ENCODE measurements around the gene HACD3.
"Not testable (repeated sequence)": the region's sequence is repeated elsewhere in the genome, so short reads cannot be mapped to it uniquely, and the experiment has no call there.

The HACD3 gene

DNA sequence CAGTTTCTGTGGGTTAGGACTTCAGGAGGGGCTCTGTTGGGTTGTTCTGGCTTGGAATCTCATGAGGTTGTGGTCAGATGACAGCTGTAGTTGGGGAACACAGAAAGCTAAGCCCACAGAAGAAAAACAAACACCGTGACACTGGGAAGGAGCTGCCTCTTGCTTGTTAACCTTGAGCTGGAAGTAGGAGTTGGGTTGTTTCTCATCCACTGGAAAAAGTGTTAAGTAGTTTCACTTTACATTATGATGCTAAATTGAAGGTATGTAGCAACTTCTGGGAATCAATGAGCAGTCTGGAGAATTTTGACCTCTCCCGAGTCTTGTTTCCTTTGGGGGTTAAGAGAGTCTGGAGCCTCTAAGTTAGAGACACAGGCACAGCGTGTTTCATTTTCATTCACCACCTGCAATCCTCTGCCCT lies 20.4 kb downstream of the HACD3 start:
- no peak for DNase-seq

DNA sequence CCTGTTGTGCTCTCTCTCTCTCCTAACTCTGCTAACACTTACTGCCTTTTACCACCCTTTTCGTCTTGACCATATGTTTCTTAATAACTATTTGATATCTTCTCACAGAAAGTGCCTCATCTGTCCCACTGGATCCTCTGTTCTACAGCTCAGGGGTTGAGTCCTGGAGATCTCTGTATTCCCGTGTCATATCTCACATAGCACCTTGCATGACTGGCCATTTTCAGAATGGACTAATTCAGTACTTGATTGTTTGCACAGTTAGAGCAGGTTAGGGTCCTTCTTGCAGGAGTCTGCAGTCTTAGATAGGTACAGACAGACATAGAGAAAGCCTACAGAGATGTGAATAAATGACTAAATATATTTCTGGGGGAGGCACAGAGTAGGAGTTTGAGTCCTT lies 20.9 kb downstream of the HACD3 start:
- no peak for DNase-seq

DNA sequence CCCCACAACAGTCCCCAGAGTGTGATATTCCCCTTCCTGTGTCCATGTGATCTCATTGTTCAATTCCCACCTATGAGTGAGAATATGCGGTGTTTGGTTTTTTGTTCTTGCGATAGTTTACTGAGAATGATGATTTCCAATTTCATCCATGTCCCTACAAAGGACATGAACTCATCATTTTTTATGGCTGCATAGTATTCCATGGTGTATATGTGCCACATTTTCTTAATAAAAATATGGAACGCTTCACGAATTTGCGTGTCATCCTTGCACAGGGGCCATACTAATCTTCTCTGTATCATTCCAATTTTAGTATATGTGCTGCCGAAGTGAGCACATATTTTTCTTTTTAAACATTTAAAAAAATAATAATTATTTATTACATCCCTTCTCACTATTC lies 22.6 kb downstream of the HACD3 start:
- not testable (repeated sequence) for DNase-seq

DNA sequence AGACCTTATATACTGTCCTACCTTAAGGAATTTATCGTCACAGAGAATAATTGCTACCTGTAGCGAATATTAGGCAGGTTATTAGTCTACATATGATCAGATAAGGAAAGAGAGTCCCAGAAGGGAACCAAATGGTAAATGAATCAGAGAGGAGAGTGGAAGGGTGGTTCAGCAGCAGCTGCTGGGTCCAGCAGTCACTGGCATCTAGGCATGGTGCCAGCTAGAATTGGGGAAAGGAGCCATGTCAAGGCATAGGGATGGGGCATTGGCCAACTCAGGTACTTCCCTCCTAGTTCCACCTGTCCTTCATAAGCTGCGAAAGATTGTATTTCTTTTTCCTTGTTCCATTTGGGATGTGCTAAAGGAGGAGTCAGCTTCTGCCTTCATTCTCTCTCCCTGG lies 23.4 kb downstream of the HACD3 start:
- no peak for DNase-seq

DNA sequence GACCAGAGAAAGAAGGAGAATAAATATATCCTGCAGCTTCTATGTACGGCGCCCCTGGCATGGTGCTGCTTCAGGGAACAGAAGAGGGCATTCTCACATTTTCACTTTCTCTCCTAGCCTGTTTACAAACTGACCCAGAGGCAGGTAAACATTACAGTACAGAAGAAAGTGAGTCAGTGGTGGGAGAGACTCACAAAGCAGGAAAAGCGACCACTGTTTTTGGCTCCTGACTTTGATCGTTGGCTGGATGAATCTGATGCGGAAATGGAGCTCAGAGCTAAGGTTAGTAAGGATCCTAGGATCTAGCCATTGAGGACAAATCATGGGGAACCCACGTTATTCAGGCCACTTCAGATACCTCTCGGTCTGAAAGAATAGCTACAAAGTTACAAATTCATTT lies 26.4 kb downstream of the HACD3 start:
- DNase-seq = no peak

DNA sequence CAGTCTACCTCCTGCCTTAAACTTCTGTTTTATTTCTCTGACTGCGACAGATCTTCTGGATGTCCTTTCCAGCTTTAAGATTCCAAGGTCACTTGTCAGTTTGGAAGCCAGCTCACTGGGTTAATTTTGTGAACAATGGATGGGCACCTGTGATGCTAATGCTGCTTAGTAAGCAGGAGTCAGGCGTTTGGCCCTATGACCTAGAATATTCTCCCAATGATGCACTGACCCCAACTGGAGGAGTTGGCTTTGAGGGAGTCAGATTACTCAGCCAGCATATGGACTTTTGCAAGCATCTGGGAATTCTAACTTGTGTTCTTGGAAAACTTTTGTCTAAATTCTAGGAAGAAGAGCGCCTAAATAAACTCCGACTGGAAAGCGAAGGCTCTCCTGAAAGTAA lies 28.1 kb downstream of the HACD3 start:
- DNase-seq = no peak

DNA sequence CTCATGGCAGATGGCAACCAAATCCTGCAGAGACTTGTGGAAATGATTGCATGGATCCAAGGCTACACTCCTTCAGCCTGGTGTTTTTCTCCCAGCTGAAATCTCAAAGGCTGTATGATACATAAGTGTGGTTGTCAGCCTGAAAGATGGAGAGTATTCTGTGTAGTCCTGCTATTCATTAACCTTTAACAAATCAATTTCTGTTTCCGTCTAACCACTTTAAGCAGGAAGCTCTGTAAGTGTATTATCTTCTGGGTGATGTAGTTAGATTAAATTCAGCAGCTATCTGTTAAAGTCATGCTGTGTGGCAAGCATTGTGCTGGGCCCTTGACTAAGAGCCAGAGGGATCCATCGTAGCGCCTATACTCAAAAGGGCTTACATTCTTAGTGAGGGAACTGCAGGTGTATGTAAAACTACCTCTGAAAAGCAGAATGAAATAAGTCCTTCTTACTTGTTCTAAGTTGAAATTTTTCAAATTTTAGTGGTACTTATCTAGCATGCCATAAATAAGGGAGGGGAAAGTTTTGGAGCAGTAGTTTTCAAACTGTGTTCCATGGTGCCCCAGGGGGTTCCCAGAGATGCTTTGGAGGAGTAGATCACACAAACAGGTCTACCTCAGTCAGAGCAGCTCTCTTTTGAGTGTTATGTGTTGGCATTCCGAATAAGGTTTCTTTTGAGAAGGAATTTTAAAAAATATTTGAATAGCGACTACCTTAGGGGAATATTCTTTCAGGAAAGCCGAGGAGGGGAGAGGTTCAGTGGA lies 28.9 kb downstream of the HACD3 start:
- no peak for DNase-seq

DNA sequence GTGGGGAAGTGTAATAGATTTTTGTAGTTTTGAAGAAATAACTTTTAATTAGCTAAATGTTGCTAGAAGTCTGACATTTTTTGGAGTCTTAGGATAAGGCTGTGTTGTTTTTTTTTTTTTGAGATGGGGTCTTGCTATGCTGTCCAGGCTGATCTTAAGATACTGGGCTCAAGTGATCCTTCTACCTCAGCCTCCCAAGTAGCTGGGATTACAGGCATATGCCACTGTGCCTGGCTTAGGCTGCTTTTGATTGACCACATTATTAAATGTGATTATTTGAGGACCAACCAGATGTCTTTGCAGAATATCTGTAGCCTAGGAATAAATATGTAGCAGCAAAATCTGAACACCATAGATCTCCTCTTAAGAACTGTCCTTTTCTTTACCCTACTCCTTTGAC lies 29.7 kb downstream of the HACD3 start:
- no peak for DNase-seq

DNA sequence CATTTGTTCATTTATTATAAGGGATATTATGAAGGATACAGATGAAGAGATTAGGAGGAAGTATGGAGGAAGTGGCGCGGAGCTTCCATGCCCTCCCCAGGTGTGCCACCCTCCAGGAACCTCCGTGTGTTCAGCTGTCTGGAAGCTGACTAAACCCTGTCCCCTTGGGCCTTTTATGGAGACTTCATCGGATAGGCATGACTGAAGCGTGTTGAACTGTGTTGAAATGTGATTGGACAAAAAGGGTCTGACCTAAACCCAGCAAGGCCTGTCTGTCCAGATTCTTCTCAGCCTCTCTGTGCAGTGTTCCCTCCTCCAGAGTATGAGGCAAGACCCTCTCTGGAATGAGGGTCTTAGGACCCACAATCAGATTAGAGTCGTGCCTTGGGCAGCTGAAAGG lies 31.7 kb downstream of the HACD3 start:
- DNase-seq = no peak

DNA sequence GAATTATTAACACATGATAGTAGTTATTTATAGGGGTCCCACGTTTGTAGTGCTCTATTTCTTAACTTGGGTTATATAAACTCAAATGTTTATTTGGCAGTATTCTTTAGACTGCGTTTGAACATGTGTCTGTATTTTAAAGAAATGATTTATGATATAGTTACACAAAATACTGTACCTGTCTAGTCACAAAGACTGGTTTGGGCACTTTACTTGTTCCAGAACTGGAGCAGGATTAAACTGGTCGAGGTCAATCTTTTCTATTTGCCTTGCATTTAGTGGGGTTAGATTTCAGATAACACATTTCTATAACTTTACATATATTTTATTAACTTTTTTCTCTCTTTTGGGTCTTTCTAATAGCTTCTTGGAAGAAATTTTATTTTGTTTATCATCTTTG lies 39.5 kb downstream of the HACD3 start:
- DNase-seq = no peak

DNA sequence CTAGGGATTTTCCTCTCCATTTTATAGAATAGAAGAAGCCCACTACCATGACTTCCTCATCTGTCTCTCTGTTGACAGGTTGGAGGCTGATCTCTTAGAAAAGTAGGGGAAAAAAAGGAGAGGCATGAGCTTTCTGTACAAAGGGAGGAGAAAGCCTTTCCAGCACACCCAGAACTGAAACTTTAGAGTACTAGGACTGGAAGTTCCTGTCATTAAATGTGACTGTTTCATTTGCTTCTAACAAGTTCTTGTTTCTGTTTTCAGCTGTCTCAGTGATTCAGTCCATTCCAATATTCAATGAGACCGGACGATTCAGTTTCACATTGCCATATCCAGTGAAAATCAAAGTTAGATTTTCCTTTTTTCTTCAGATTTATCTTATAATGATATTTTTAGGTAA lies 41.7 kb downstream of the HACD3 start:
- no peak for DNase-seq

DNA sequence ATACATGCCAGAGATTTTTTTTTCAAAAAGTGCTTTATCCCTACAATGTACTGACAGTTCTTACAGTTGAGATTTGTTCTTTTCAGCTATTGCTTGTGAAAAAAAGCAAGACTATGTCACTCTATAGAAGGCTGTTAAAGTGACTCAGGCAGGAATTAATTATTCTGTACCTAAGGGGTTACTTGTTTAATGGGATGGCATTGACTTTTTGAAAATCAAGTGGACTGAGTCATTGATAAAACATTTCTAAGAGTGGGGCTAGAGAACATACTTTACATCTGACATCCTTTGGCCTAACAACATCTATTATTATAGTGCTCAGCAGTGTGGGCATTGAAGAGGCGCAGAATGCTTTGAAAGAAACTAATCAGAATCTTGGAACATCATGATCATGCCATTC lies 46.4 kb downstream of the HACD3 start:
- DNase-seq = no peak

DNA sequence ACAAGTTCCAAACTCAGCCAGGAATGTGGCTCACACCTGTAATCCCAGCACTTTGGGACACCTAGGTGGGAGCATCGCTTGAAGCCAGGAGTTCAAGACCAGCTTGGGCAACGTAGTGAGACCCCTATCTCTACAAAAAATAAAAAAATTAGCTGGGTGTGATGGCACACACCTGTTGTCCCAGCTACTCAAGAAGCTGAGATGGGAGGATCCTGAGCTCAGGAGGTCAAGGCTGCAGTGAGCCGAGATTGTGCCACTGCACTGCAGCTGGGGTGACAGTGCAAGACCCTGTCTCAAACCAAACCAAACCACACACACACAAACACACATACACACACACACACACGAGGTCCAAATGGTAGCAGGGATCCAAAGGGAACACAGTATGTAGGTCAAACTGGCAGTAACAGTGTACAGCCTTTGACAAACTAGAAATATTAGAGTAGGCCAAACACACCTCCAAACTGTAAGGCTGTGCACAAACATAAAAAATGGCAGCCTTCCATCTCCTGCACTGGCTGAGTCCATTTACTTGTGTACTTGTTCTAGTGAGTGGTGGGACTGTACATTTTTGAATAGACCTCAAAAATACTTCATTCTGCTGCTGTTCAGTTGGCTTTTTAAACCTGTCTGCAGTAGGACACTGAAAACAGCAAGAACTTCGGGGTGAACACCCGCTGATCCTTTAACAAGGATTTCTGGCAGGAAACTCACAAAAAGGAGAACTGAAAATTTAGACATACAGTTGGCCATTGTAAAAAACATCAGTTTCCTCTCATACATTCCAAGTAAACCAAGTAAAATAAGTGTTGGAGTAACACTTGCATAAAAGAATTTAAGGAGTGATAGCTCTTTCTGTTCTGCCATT lies 47.1 kb downstream of the HACD3 start:
- no peak for DNase-seq

DNA sequence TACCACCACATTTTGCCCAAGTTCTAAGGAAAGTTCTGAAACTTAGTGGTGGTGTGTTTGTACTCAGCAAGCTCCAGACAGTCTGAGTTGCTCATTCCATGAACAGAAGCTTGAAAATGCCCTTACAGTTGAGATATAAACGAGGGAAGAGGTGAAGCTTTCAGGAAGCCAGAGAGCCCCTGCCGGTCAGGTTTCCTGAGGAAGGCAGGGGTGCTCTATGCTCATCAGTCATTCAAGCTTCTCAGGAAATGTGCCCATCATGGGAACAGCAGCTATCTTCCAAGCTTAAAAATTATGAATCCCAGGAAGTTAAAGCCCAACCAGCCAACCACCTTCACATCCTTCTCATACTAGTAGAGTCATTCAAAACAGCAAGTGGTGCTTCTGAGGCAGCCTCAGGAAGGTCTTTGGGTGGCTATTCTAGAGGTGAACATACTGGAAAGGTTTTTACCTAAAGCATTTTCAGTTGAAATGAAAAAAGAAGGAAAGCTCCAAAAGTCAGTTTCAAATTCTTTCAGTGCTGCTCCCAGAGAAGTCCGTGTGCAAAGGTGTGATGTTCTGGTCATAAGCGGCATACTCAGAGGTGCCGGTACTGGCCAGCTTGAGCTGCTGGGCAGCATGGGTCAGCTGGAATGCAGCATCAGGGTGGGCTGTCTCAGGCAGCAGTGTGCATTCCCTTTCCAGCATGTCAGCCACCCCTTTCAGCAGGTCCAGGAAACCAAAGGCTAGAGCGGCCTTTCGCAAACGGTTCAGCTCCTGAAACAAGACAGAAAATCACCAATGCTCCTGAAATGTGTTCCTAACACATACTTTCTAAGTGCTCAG lies 48.9 kb downstream of the HACD3 start:
- DNase-seq = no peak

DNA sequence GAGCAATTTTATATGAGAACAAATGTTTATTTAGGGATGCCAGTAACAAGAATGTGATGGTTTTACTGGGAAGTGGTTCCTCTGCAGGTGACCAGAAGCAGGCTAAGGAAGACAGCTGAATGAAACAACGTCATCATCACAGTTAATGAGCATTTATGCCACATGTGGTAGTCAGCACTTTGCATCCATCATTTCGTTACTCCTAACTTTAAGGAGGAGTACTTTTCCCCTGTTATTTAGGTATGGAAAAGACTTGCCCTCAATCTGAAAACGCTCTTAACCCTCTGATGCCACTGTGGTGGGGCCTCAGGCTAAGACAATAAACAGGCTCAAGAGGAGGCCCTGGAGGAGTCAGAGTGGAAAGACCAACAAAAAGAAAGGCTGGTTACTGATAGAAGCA lies 49.5 kb downstream of the HACD3 start:
- DNase-seq = no peak

DNA sequence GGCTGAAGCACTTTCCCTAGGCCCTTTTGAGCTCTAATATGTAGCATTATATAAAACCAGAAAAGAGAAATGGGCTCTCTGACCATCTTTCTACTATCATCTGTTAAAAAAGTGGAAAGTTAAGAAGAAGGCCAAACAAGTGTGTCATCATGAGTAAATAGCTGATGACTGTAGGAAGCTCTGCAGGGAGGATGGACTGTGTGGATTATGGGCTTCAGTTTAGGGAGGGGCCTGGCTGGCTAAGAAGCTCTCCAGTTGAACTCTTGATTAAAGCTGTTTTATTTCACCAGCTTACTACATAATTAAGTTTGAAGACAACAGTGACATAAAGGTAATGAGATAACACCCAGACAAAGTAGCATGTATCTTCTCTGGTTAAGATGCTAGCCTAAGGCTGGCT lies 50.0 kb downstream of the HACD3 start:
- no peak for DNase-seq

DNA sequence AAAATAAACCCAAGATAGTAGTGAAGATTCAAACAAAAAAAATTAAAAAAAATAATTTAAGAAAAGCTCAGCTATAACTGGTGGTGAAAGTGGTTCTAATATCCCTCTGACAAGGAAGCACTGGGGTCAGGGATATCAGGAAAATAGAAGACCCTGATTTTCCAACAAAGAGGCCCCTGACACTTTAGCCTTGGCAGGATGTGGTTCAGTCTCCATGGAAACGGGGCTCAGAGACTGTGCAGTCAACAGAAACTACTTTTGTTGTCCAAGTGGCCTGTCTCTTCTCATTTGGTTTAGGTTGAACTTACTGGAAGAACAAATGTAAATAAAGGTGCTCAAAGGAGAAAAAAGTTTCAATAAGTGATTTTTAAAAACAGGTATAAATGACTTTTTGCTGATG lies 53.4 kb downstream of the HACD3 start:
- no peak for DNase-seq

DNA sequence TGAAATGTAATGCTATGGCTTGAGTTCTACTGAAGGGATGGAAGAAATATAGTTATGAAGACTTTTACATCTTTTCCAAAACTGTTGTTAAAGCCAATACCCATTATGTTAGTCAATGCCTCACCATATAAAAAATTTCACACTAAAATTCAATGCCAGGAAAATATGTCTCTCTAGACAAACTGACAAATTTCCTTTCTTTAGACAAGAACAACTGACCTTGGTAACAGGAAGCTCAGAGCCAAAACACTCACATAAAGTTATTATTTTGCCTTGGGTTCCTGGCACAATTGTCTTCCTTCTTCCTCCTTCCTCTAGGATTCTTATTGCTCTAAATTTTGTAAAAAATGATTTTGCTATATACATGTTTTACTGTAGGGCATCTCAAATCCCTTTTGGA lies 54.0 kb downstream of the HACD3 start:
- DNase-seq = no peak

DNA sequence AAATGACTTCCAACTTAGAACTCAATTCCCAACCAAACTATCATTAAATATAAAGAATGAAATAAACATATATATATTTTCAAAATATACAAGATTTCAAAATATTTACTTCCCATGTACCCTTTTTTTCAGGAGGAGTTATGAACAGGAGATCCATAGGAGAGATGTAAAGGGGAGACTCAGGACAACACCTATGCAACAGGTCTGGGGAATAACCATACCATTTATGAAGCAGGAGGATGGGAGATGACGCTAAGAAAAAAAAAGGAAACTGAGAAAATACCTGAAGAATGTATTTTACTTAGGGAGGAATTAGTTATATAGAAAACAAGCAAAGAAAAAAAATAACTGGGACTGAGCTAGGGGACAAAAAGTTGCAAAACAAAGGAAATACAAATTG lies 56.8 kb downstream of the HACD3 start:
- DNase-seq = no peak

DNA sequence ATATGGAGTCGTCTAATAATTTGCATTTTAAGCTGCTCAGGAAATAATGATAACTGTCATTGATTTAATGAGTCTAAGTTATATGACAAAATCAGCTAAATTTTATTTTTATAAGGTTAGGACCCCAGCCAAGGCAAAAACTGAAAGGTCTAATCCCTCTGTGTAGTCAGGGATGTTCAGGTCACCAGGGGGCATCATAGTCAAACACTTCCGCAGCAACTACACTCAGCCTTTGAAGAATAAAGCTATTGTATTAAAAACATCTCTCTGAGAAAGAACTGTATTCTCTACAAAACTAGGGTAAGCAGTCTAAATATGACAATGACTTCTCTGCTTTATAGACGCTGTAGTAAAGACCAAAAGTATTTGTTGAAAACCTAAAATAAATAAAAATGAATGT lies 65.7 kb downstream of the HACD3 start:
- DNase-seq = no peak

DNA sequence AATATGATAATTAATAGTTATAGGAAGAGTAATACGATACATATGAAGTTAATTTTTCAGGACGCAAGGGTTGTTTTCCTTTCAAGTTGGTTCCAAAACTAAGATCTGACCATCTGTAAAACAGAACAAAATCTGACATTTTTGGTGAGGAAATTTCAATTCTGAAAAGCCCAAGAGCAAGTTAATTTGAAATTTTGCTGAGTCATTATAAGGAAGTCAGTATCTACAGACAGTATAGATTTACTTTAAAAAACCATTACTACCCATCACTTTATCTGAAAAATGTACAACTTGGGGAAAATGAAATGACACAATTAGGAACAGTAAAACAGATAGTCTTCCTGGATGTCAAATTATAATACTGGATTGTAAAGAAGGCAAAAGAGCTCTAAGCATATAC lies 68.2 kb downstream of the HACD3 start:
- DNase-seq = no peak

DNA sequence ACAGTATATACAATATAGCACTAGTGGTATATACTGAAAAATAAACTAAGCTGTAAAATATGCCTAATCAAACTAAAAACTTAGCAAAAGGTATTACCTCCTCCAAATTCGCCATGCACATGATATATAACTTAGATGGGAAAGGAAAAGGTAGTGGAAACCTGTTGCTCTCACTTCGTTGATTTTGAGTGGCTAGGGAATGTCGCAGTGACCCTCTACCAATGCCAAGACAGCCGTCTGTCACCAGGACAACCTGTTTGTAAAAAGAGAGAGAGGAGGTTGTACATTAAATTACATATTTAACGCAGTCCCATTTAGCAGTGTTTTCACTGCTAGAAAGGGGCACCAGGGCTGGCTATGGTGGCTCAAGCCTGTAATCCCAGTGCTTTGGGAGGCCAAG lies 69.4 kb downstream of the HACD3 start:
- DNase-seq = no peak

DNA sequence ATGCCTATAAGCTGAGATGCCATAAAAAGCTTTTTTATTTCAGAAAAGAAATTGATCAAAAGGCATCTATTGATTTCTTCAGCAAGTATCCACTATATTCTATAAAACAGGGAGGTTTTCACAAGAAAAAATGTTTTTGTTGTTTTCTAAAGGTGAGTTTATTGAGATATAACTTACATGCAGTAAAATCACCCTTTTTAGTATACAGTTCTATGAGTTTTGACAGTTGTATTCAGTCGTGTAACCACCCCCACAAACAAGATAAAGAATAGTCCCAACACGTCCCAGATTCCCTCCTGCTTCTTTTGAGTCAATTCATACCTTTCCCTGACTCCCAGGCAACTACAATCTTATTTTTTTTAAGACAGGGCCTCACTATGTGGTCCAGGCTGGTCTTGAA lies 72.9 kb downstream of the HACD3 start:
- no peak for DNase-seq

DNA sequence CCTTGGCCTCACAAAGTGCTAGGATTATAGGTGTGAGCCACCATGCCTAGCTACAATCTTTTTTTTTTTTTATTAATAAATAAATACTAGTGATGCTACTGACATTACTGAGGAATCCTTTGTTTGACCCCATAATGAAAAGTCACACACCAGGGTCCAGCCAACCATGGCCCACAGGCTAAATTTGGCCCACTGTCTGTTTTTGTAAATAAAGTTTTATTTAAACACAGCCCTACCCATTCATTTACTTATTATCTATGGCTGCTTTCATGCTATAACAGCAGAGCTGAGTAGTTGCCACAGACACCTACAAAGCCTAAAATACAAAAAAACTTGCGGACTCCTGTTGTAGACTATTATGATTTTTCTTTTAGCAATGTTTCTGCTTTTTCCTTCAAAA lies 73.3 kb downstream of the HACD3 start:
- DNase-seq = no peak
